GM12878 (cell line): Measurements from ENCODE around the gene NDE1. TPM values are rescaled to one million over a fixed set of nuclear protein-coding genes. Genes with fewer than 3 reads are reported as not detected.
A peak's percentile ranks its signal among the peaks of the same experiment; 100 is the strongest.

Source experiments
- CUX1 ChIP-seq: IDR thresholded peaks from 2 replicates; pipeline ENCODE4 v1.6.1; 2012; ENCODE audit warnings: improper control_type of control experiment, low read depth, low read length; ENCODE audit not compliant: insufficient replicate concordance
- IRF5 ChIP-seq: fragments of 450-650 bp; IDR thresholded peaks from 2 replicates; pipeline ENCODE4 v1.6.1; 2017; ENCODE audit warnings: borderline replicate concordance
- MTA2 ChIP-seq: fragments of 450-650 bp; IDR thresholded peaks from 2 replicates; pipeline ENCODE4 v1.6.1; 2016; ENCODE audit warnings: low read depth, mild to moderate bottlenecking, moderate library complexity
- NFXL1 ChIP-seq: fragments of 450-650 bp; IDR thresholded peaks from 2 replicates; pipeline ENCODE4 v1.6.1; 2017; ENCODE audit warnings: antibody characterized with exemption, mild to moderate bottlenecking, borderline replicate concordance
- NR2C2 ChIP-seq: IDR thresholded peaks from 2 replicates; pipeline ENCODE4 v1.6.1; 2011; ENCODE audit warnings: borderline replicate concordance, low read depth; ENCODE audit not compliant: control insufficient read depth, insufficient read length
- POLR2A ChIP-seq: IDR thresholded peaks from 2 replicates; pipeline ENCODE4 v1.6.1; 2011; ENCODE audit warnings: low read depth, mild to moderate bottlenecking, low read length
- RELB ChIP-seq: fragments of 450-650 bp; IDR thresholded peaks from 2 replicates; pipeline ENCODE4 v1.6.1; 2017; ENCODE audit warnings: low read depth, mild to moderate bottlenecking, moderate library complexity
- SKIL ChIP-seq: fragments of 450-650 bp; IDR thresholded peaks from 2 replicates; pipeline ENCODE4 v1.6.1; 2017; ENCODE audit warnings: mild to moderate bottlenecking, low read depth, inconsistent platforms; ENCODE audit not compliant: poor library complexity, severe bottlenecking
- SMAD1 ChIP-seq: fragments of 450-650 bp; IDR thresholded peaks from 2 replicates; pipeline ENCODE4 v1.6.1; 2018; ENCODE audit warnings: mild to moderate bottlenecking, low read depth; ENCODE audit not compliant: partially characterized antibody
- SREBF2 ChIP-seq: IDR thresholded peaks from 2 replicates; pipeline ENCODE4 v1.6.1; 2012; ENCODE audit warnings: mild to moderate bottlenecking, low read length
- TAF1 ChIP-seq: IDR thresholded peaks from 2 replicates; pipeline ENCODE4 v1.6.1; 2011; ENCODE audit warnings: mild to moderate bottlenecking, low read depth, low read length, borderline replicate concordance
- TARDBP ChIP-seq: IDR thresholded peaks from 2 replicates; pipeline ENCODE4 v1.6.1; 2016; ENCODE audit warnings: borderline replicate concordance
- polyA plus RNA-seq, 11 experiments: library from polyadenylated mRNA; depleted of rRNA in 4 of 11; unstranded in 6 of 11; stranded (reverse) in 5 of 11; fragments of >200 nt; fragmentation: Nextera tagmentation in 4 of 11; fragmentation: Illumina TruSeq in 1 of 11; extraction: Ambion mirVana in 4 of 11; extraction: Trizol in 1 of 11; gene quantifications; 1 replicate in 1 of 11; 2 replicates in 10 of 11; pipeline versions ENCODE4 v1.2.1 to v1.2.3, GENCODE V29; 2011 to 2016; ENCODE audit warnings: inconsistent platforms in 2 of 11, missing spikeins in 2 of 11, low read depth in 1 of 11
- total RNA-seq, 4 experiments: library from RNA; depleted of rRNA in 3 of 4; stranded (reverse); fragments of >200 nt in 3 of 4; fragmentation: Illumina TruSeq in 1 of 4; extraction: Trizol in 1 of 4; gene quantifications; 2 replicates each; pipeline versions ENCODE4 v1.2.1 to v1.2.3, GENCODE V29; 2013 to 2021

The NDE1 gene
- total and polyA plus RNA-seq, 10 of the 15 experiments (the other 5 are each of a cell fraction or from before 2014, with no cell fraction given): 5.7 to 148 (median 87.8) TPM

GRCh38 chr16:15704545-15704987 is 54.5 kb downstream of the NDE1 start (continued):
- TF ChIP-seq CUX1 (no peak), SKIL (no peak), TAF1 (no peak), MTA2 (no peak), RELB (no peak), IRF5 (no peak), NFXL1 (no peak), TARDBP (no peak), NR2C2 (no peak), SMAD1 (no peak), POLR2A (peak; percentile 9; the same call in 1 of the 2 replicates), SREBF2 (no peak)
